SU-DHL-6 (cell line): ENCODE data around the gene IRX2.

ENCODE experiments used
- H2AFZ ChIP-seq: fragments of 200-600 bp; sonication (generic); 2 replicates; pipeline ENCODE4 v1.6.1; 2014; ENCODE audit warnings: low read depth, mild to moderate bottlenecking, moderate library complexity, mixed read lengths, antibody characterized with exemption, low read length; ENCODE audit not compliant: severe bottlenecking
- H3F3A ChIP-seq: fragments of 200-600 bp; shearing (Covaris generic); 2 replicates; pipeline ENCODE4 v1.6.0; 2016; ENCODE audit warnings: antibody characterized with exemption, mild to moderate bottlenecking; ENCODE audit not compliant: insufficient read depth
- H3K27ac ChIP-seq: fragments of 200-600 bp; sonication (generic); 2 replicates; pipeline ENCODE4 v1.5.1; 2016; ENCODE audit warnings: low read depth, mild to moderate bottlenecking, low read length, moderate library complexity, mixed read lengths
- H3K27me3 ChIP-seq: fragments of 200-600 bp; sonication (generic), shearing (Covaris generic); 2 replicates; pipeline ENCODE4 v1.6.0; 2014; ENCODE audit warnings: mild to moderate bottlenecking, low read length
- H3K36me3 ChIP-seq: fragments of 200-600 bp; sonication (generic); 2 replicates; pipeline ENCODE4 v1.6.1; 2014; ENCODE audit warnings: mild to moderate bottlenecking, low read length, mixed read lengths
- H3K4me2 ChIP-seq: fragments of 300-600, 200-600 bp; shearing (Covaris generic), sonication (generic); 2 replicates; pipeline ENCODE4 v1.6.0; 2014; ENCODE audit warnings: low read length, low read depth, mild to moderate bottlenecking; ENCODE audit not compliant: poor library complexity, severe bottlenecking
- H3K4me3 ChIP-seq: fragments of 200-600 bp; sonication (generic); 2 replicates; pipeline ENCODE4 v1.5.1; 2014; ENCODE audit warnings: antibody characterized with exemption, low read length, mild to moderate bottlenecking, mixed read lengths; ENCODE audit not compliant: insufficient read depth, poor library complexity, severe bottlenecking
- H3K79me2 ChIP-seq: fragments of 200-600 bp; sonication (generic); 2 replicates; pipeline ENCODE4 v1.6.1; 2014; ENCODE audit warnings: mild to moderate bottlenecking, low read length, moderate library complexity; ENCODE audit not compliant: insufficient read depth
- H3K9ac ChIP-seq: fragments of 200-600 bp; sonication (generic); 2 replicates; pipeline ENCODE4 v1.7.0; 2014; ENCODE audit warnings: mild to moderate bottlenecking, low read length
- H3K9me2 ChIP-seq: fragments of 200-600 bp; sonication (generic); replicated peaks from 2 replicates; pipeline ENCODE4 v1.6.1; 2014; ENCODE audit warnings: low read length; ENCODE audit not compliant: insufficient read depth
- H3K9me3 ChIP-seq: fragments of 200-600 bp; sonication (generic); 2 replicates; pipeline ENCODE4 v1.6.1; 2014; ENCODE audit warnings: low read length, mixed read lengths; ENCODE audit not compliant: insufficient read depth
- H4K20me1 ChIP-seq: fragments of 200-600 bp; sonication (generic); 2 replicates; pipeline ENCODE4 v1.6.1; 2014; ENCODE audit warnings: low read depth, mild to moderate bottlenecking, antibody characterized with exemption, low read length, moderate library complexity, mixed read lengths
- EZH2phosphoT487 ChIP-seq: fragments of 200-600 bp; sonication (generic), shearing (Covaris generic); conservative IDR thresholded peaks from 2 replicates; pipeline ENCODE4 v1.6.1; 2018; ENCODE audit warnings: mild to moderate bottlenecking, antibody characterized with exemption, low read length, moderate library complexity, mixed read lengths
- TF ChIP-seq, protein P1 (sequence below): fragments of 200-600 bp; sonication (generic); IDR thresholded peaks from one replicate; pipeline ENCODE4 v1.5.1; 2017; ENCODE audit warnings: antibody characterized with exemption, mild to moderate bottlenecking, low read length, moderate library complexity; ENCODE audit not compliant: insufficient read depth, poor library complexity, severe bottlenecking

Gene IRX2

GRCh38 chr5:2762744-2763532 is 11.5 kb upstream of the IRX2 start:
- Histone ChIP-seq H3K9me3 (no peaks in the 10 kb centered on the region), H2AFZ (no peak overlapping the region), H3K4me3 (no peak overlapping the region), H3K79me2 (no peaks in the 10 kb centered on the region), H3K9me2 (no peaks in the 10 kb centered on the region), H3K27me3 (no peaks in the 10 kb centered on the region), H4K20me1 (no peaks in the 10 kb centered on the region), H3K4me2 (no peak overlapping the region), H3F3A (no peaks in the 10 kb centered on the region), H3K27ac (no peak overlapping the region), H3K36me3 (no peaks in the 10 kb centered on the region), H3K9ac (no peak overlapping the region)
- TF ChIP-seq EZH2phosphoT487 = no peak
- TF ChIP-seq, protein P1, sequence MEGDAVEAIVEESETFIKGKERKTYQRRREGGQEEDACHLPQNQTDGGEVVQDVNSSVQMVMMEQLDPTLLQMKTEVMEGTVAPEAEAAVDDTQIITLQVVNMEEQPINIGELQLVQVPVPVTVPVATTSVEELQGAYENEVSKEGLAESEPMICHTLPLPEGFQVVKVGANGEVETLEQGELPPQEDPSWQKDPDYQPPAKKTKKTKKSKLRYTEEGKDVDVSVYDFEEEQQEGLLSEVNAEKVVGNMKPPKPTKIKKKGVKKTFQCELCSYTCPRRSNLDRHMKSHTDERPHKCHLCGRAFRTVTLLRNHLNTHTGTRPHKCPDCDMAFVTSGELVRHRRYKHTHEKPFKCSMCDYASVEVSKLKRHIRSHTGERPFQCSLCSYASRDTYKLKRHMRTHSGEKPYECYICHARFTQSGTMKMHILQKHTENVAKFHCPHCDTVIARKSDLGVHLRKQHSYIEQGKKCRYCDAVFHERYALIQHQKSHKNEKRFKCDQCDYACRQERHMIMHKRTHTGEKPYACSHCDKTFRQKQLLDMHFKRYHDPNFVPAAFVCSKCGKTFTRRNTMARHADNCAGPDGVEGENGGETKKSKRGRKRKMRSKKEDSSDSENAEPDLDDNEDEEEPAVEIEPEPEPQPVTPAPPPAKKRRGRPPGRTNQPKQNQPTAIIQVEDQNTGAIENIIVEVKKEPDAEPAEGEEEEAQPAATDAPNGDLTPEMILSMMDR = no peak

DNA sequence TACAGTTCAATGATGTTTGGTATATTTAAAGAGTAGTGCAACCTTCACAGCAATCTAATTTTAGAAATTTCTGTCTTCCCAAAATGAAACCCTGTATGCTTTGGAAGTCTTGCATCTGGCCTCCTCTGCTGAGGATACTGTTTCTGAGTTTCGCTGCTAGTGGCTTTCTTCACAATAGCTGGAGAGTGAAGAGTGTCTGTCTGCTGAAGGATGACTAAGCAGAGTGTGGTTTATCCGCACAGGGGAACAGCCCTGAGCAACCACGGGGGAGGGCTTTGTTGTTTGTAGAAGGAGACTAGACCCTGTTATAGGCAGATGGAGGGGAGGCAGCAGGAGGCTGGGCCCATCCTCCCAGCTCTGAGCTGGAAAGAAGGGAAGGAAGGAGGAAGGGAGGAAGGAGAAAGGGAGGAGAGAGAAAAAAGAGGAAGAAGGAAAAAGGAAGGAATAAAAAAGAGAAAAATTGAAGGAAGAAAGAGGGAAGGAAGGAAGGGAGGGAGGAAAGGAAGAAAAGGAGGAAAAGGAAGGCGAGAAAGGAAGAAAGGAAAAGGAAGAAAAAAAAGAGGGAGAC is 10.5 kb upstream of the IRX2 start:
- Histone ChIP-seq H3K4me3 (no peak overlapping the region), H4K20me1 (no peaks in the 10 kb centered on the region), H3K36me3 (no peaks in the 10 kb centered on the region), H3K9me2 (no peaks in the 10 kb centered on the region), H3F3A (no peaks in the 10 kb centered on the region), H2AFZ (no peak overlapping the region), H3K9ac (no peak overlapping the region), H3K27ac (no peak overlapping the region), H3K79me2 (no peaks in the 10 kb centered on the region), H3K4me2 (no peak overlapping the region), H3K9me3 (no peaks in the 10 kb centered on the region), H3K27me3 (no peaks in the 10 kb centered on the region)
- TF ChIP-seq EZH2phosphoT487 = no peak
- TF ChIP-seq, protein P1 = no peak

DNA sequence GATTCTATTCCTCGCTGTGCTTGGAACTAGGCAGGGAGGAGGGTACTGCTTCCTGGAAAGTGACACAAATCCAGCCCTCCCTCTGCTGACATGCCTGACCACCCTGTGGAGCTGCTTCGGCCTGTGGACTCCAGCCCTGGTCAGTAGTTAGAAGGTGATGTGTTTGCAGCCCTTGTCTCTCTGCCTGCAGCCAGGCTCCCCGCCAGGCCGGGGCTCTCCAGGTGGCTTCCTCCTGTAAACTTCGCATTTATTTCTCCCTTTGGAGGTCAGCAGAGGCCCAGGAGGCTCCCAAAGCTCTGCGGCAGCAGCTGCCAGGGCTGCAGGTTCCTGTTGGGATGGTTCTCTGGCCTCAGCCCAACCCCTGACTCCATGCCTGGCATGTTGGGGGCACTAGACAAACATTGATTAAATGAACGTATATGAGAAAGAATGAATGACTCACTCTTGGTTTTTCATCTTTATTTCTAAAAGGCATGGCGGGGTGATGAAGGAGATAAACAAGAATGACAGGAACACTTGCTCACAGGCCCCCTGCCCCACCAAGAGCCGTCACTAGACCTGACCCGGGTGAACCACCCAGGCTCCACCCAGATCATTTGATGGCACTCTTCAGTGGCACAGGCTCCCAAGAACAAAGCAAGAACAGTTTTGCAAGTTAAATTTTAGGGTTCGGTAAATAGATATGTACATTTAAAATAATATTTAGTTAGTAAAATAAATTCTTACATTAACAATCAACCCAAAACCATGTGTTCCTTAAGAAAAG is 8.4 kb upstream of the IRX2 start:
- H3K4me3 ChIP-seq = no peak overlapping the region
- no peak overlapping the region for H3K27ac ChIP-seq
- H3K79me2 ChIP-seq = no peaks in the 10 kb centered on the region
- no peak overlapping the region for H3K4me2 ChIP-seq
- H3K9me2 ChIP-seq = no peaks in the 10 kb centered on the region
- no peak overlapping the region for H2AFZ ChIP-seq
- H3K9ac ChIP-seq = no peak overlapping the region
- H3K36me3 ChIP-seq = no peaks in the 10 kb centered on the region
- H3K9me3 ChIP-seq = no peaks in the 10 kb centered on the region
- no peaks in the 10 kb centered on the region for H4K20me1 ChIP-seq
- no peaks in the 10 kb centered on the region for H3K27me3 ChIP-seq
- no peaks in the 10 kb centered on the region for H3F3A ChIP-seq
- TF ChIP-seq EZH2phosphoT487 = no peak
- TF ChIP-seq, protein P1 = no peak
